NCI-H510A (cell line): ENCODE measurements around the gene GPRC5A.

Experiments used
- DNase-seq: peaks from one replicate; lab custom pipeline; 2025; lab: John Stamatoyannopoulos, UW

Gene GPRC5A

DNA sequence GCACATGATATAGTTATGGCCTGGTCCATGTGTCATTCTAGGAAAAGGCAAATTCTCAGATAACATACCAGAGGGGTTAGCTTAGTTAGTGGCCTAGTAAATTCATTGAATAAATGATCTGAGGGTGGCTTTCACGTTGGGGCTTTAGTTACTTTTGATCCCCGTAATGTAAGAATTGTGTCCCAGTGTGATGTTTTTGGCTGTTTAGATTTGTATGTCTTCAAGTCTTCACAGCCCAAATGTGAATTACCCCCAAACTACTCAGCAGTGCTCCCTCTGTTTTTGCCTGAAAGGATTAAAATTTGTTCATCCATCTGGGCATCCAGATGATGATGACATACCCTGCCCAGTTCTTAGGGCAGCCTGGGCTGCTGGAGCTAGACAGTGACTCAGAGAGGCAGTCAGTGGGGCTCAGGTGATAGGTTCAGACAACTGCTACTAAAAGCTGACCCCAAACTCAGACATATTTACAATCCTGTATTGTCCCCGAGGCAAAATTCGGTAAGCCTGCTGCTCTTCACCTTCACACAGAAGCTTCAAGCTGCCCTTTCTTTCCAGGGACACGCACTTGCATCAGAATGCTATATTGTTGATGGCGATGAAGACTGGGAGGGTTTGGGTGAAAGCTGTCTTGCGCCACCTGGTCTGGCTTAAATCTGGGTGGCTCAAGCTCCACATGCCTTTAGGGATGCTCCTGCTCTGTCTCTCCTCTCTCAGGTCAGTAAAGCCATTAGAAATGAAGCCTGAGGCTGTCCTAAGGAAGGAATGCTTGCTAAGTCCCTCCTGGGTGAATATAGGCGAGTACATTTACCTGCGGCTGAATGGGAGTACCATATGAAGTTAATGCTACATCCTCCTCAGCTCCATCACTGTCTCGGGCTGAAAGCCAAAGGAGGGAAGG lies 50.3 kb downstream of the GPRC5A start:
- DNase-seq, result no peak

DNA sequence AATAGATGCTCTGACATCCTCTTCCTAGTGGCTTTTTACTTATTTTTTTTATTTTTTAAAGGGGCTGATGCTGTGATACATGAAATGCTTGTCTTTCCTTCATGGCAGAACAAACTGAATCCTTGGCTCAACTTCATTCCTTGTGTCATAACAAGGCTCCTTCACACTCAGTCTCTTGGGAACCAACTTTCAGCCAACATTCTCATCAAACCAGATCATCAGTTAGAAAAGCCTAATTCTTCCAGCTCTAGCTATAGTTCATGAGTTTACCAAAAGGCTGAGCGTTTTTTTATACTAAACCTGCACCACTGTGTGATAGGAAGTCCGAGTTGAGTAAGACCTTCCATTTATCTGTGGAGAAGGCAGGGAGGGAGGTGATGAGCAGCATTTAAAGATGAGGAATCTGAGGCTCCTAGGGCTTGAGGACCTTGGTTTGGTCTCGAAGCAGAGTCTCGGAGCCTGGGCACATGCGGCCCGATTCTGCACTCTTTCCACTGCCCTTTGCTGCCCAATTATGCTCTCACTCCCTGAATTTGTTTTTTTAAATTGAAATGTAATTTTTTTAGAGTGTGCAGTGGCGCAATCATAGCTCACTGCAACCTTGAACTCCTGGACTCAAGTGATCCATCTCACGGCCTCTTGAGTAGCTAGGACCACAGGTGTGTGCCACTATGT lies 52.4 kb downstream of the GPRC5A start:
- DNase-seq, result no peak

GRCh38 chr12:12945591-12945990 lies 54.2 kb downstream of the GPRC5A start:
- DNase-seq, result no peak

- DNase-seq, result no peak
Measured at GRCh38 chr12:12946686-12947355, 55.5 kb downstream of the GPRC5A start.

DNA sequence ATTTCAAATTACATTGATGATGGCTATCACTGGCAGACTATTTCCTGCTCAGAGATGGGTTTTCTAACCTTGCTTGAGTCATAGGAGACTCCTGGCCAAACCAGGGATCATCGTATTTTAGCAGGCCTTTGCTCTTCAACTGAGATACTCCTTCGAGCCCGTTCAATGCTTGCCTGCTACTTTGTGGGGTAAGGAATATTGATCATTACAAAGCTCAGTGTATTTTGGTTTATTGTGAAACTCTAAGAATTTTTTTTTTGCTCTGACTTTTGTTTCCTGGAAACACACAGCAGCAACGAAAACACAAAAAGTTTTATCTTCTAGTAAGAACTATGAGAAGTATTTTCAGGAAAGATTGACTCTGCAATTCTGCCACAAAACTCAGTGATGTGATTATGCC lies 56.5 kb downstream of the GPRC5A start:
- no peak for DNase-seq

DNA sequence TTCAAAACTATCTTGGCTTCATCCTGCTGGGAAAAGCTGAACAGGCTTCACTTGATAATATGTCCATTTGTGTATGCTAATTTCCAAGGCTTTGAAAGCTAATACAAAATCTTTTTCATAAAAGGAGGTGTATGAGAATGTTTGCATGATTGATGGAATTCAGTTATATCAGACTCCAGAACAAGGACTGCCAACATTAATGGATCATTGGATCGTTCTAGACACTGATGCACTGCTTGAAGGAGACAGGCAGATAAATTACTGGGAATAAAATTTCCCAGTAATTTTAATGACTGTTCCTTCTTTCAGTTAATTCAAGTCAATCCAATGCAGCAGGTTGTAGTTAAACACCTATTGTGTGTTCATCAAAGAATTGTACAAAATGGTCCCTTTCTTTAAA lies 60.1 kb downstream of the GPRC5A start:
- no peak for DNase-seq

DNA sequence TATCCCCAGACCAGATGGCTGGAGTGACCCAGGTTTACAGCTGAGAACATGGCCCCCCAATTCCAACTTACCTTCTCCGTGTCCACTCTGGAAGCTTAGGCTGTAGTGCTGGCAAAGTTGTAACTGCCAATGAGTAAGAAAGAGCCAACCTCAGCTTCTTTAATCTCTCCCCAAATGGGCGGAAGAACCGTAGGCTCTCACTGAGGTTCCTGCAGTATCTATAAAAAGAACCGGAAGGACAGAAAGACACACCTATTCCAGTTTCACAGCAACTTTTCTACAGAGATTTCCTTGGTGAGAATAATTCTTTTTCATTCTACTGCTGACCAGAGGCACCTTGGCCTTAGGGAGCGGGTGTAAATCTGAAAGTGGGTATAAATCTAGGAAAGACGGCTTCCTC lies 60.7 kb downstream of the GPRC5A start, which contains the start of gene GPRC5D:
Gene GPRC5D (minus strand): TSS at position 135 of the 400 bp plus-strand sequence. CDS start 1,786 bp downstream, outside the sequence.
- DNase-seq, result no peak

- DNase-seq, result no peak
Measured at GRCh38 chr12:12954356-12954755, 63.0 kb downstream of the GPRC5A start.

GRCh38 chr12:12954878-12955625 lies 63.7 kb downstream of the GPRC5A start:
- DNase-seq, result no peak

GRCh38 chr12:12958886-12959285 lies 67.5 kb downstream of the GPRC5A start:
- no peak for DNase-seq

GRCh38 chr12:12960639-12961209 lies 69.4 kb downstream of the GPRC5A start:
- DNase-seq, result no peak

GRCh38 chr12:12964255-12964654 lies 72.9 kb downstream of the GPRC5A start:
- DNase-seq, result no peak

- DNase-seq, result no peak
Measured at GRCh38 chr12:12965836-12966235, 74.5 kb downstream of the GPRC5A start.
